ENCODE results near the gene LYPD6B.
A peak's percentile ranks its signal among the peaks of the same experiment; 100 is the strongest.

LYPD6B gene

GRCh38 chr2:149038442-149039212 is at the start of gene LYPD6B:
LYPD6B (plus strand) TSS chr2:149038699; CDS start chr2:149130949, 92,250 bp downstream.
- no peak for DNase-seq

- peak; percentile 52 for DNase-seq
Measured at GRCh38 chr2:148989882-148990493, 48.5 kb upstream of the LYPD6B start.

DNA sequence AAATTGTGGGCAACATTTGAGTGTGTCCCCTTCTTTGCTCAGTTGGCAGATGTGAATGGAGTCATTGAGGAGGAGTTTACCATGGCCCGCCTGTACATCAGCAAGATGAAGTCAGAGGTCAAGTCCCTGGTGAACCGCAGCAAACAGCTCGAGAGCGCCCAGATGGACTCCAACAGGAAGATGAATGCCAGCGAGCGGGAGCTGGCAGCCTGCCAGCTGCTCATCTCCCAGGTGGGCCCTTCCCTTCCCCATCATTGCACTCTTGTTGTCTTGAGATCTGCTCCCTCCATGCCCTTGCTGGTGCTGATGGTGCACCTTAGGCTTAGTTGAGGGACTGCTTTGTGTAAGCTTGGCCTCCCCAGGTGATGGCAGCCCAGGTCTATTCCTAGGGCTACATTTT is 47.5 kb upstream of the LYPD6B start:
- no peak for DNase-seq

- DNase-seq, result no peak
Measured at GRCh38 chr2:148992448-148992847, 46.1 kb upstream of the LYPD6B start.

DNA sequence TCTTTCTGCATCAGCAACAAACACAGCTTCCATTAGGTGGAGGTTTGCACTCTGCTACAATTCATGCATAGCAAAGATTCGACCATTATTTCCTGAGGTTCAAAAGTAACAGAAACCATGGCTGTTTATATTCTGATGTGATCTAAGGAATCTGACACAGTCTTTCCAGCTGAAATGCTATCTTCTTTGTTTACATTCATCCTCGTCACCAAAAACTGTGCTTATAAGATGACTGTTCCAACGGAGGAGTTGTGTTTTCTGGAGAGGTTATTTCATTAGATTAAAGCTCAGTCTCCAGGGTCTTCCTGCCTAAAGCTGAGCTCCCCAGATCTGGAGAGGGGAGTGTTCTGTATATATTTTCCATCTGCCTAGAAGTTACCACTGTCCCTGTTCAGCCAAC is 45.1 kb upstream of the LYPD6B start:
- no peak for DNase-seq

DNA sequence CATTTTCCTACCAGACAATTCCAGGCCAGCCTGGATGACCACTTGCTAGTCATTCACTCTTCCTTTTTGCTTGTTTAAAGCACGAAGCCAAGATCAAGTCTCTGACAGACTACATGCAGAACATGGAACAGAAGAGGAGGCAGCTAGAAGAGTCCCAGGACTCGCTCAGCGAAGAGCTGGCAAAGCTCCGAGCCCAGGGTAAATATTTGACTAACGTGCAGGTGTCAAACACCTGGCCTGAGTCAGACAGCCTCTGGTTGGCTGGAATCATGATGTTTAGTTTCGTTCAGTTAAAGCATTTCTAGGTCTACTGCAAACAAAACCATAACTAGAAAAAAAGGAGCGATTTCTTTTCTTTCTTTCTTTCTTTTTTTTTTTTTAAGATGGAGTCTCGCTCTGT is 44.2 kb upstream of the LYPD6B start:
- DNase-seq, result no peak

DNA sequence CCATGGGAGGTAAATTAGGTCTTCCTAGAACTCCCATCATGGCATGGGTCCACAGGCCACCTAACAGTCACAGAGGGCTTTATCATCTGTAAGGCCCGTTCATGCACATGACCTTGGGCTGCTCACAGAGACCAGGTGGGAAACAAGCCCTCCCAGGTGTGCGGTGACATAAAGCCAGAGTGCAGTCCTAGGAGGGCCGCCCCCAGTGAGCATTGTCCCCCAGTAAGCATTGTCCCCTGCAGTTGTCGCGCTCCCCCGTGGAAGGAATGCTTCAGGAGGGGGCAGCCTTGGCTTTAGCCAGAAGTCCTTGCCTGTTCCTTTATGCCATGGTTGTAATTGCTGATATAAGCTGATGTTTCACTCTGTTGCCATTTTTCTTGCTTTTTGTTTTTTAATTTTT is 41.7 kb upstream of the LYPD6B start:
- no peak for DNase-seq

GRCh38 chr2:148998165-148998830 is 40.2 kb upstream of the LYPD6B start:
- no peak for DNase-seq

DNA sequence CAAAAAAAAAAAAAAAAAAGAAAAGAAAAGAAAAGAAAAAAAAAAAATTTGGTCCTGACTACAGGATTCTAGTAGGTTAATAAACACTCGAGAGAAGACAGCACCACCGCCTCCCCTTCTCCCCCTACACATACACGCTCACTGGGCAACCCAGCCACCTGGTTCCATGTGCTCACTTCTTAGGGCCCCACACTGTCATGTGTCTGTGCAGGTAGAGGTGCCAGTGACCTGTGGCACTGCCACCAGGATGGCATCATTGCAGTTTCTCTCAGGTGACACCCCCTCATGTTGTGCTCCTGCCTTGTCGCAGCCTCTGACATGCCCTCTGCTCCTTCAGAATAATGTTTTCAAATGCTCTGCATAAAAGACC is 39.7 kb upstream of the LYPD6B start:
- no peak for DNase-seq

- no peak for DNase-seq
Measured at GRCh38 chr2:148999451-148999921, 39.0 kb upstream of the LYPD6B start.

GRCh38 chr2:149000158-149000938 is 38.2 kb upstream of the LYPD6B start:
- no peak for DNase-seq

- DNase-seq, result no peak
Measured at GRCh38 chr2:149001496-149001895, 37.0 kb upstream of the LYPD6B start.

DNA sequence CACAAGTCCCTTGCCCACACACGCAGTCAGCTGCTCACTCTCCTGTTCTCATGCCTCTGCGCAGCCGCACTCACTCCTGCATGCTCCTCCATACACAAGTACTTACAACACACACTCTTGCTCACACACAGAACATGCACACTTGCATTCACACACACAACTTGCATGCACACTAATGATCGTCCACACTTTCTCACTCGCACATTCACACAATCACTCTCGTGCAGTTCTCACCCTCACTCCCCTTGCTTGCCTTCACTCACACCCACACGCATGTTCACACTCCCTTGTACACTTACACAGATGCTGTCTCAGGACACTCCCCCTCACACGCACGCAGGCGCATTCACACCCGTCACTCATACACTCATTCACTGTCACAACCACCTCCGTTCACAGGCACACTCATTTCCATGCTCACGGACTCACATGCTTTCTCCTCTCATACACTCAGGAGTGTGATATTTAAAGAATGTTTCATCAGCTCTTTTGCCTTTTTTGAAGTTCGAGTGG is 36.1 kb upstream of the LYPD6B start:
- DNase-seq, result no peak

DNA sequence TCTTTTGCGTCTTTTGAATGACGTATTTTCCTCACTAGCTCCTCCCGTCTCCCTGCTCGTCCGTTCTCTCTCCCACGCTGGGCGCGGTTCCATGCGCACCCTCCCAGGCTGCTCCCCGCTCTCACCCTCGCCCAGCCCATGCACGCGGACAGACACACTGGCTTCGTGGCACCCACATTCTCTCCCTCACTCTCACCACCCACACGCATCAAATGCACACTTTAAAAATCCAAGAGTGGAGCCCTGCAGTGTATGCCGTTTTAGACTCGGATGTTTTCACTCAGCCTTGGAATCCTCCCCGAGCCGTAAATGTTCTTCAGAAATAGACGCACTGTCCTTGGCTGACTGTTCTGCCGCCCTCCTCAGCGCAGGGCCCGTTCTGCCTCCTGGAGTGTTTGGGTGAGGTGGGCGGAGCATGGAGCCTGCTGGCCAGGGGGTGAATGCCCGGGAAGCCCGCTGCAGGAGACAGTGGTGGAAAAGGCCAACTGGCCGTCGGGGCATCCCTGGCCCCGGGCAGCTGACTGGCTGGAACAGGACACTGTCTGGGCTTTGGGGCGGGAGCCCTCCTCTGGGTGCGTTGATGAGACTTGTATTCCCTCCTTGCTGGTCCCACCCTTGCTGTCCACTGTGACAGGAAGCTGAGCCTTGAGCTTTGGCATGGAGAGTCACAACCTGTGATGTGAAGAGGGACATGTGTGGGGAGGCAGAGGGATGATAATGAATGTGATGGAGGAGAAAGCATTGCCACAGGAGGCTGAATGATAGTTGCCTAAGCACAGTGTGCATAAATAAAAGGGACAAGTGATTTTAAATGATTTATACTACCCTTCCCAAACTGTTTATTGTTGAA is 35.4 kb upstream of the LYPD6B start:
- no peak for DNase-seq

GRCh38 chr2:149004836-149005235 is 33.7 kb upstream of the LYPD6B start:
- no peak for DNase-seq

DNA sequence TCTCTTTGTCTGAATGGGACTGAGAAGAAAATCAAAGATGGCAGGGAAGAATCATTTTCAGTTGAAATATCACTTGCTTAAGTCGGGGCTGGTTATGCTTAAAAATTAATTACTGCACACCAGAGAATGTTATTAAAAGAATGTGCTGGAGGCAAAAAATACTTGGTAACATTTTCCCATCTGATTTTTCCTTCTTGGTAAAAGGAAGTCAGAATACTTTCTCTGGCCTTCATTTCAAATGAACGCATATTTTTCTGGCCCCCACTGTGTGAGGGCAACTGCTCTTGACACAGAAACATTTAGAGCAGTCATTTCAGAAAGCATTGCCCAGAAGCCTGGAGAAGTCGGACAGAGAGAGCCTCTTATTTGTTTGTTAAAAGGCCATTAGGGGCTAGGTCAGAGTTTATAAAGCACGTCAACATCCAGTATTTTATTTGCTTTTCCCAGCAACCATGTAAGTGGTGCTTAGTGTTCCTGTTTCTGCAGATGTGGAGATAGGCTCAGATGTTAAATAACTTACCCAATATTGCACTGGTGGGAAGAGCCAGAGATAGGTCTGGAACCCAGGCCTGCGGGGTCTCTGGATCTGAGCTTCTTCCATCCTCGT is 32.9 kb upstream of the LYPD6B start:
- no peak for DNase-seq

- no peak for DNase-seq
Measured at GRCh38 chr2:149006883-149007543, 31.5 kb upstream of the LYPD6B start.

- no peak for DNase-seq
Measured at GRCh38 chr2:149008381-149008780, 30.1 kb upstream of the LYPD6B start.

GRCh38 chr2:149009576-149010461 is 28.7 kb upstream of the LYPD6B start:
- DNase-seq, result no peak

- DNase-seq, result no peak
Measured at GRCh38 chr2:149012545-149012944, 26.0 kb upstream of the LYPD6B start.
